GM12878 (cell line): Measurements from ENCODE around the gene PBRM1.

ENCODE experiments used
- CEBPB ChIP-seq, 2 experiments: fragments of 150-350 bp in 1 of 2; IDR thresholded peaks; 2 replicates each; pipeline ENCODE4 v1.6.1; 2012 to 2014; ENCODE audit warnings: low read depth in 2 of 2, low read length in 2 of 2, borderline replicate concordance in 1 of 2, inconsistent platforms in 1 of 2
- ETV6 ChIP-seq, 2 experiments: fragments of 450-650 bp in 1 of 2; IDR thresholded peaks in 1 of 2; conservative IDR thresholded peaks in 1 of 2; 2 replicates each; pipeline ENCODE4 v1.6.1; 2014; ENCODE audit warnings: antibody characterized with exemption in 1 of 2, borderline replicate concordance in 1 of 2, low read depth in 1 of 2, mild to moderate bottlenecking in 1 of 2, moderate library complexity in 1 of 2
- EZH2 ChIP-seq: IDR thresholded peaks from 2 replicates; pipeline ENCODE4 v1.6.1; 2012; ENCODE audit warnings: low read depth, mild to moderate bottlenecking, control low read depth, inconsistent platforms, low read length, borderline replicate concordance; ENCODE audit not compliant: control insufficient read depth
- NFYB ChIP-seq: IDR thresholded peaks from 2 replicates; pipeline ENCODE4 v1.6.1; 2011; ENCODE audit warnings: low read depth, mild to moderate bottlenecking, low read length, improper control_type of control experiment, moderate library complexity; ENCODE audit not compliant: insufficient read depth
- POLR2A ChIP-seq: IDR thresholded peaks from 2 replicates; pipeline ENCODE4 v1.6.1; 2011; ENCODE audit warnings: low read depth, mild to moderate bottlenecking, low read length
- TF ChIP-seq, protein P1 (sequence below), 3 experiments: IDR thresholded peaks in 2 of 3; conservative IDR thresholded peaks in 1 of 3; 2 replicates each; pipeline ENCODE4 v1.5.1; 2011; ENCODE audit warnings: low read depth in 3 of 3, low read length in 3 of 3, mild to moderate bottlenecking in 3 of 3, control low read depth in 2 of 3, moderate library complexity in 2 of 3, inconsistent platforms in 1 of 3, mixed read lengths in 1 of 3; ENCODE audit not compliant: control insufficient read depth in 2 of 3, insufficient read depth in 1 of 3; ENCODE audit errors: extremely low read depth in 1 of 3
- TF ChIP-seq, protein P2 (sequence below): fragments of 450-650 bp; conservative IDR thresholded peaks from 2 replicates; pipeline ENCODE4 v1.6.1; 2017; ENCODE audit warnings: mild to moderate bottlenecking, moderate library complexity
- TF ChIP-seq, protein P3 (sequence below): fragments of 450-650 bp; formaldehyde crosslinking; IDR thresholded peaks from 2 replicates; pipeline ENCODE4 v1.5.0; 2022; ENCODE audit warnings: mild to moderate bottlenecking, missing genetic modification characterization

DNA sequence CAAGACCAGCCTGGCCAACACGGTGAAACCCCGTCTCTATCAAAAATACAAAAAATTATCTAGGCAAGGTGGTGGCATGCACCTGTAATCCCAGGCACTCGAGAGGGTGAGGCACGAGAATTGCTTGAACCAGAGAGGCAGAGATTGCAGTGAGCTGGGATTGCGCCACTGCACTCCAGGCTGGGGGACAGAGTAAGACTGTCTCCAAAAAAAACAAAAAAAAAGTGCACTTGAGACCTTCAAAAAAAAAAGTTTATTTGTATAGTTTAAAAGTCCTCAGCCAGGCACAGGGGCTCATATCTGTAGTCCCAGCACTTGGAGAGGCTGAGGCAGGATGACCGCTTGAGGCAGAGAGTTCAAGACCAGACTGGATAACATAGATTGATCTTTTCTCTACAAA lies 2.1 kb downstream of the PBRM1 start:
- TF ChIP-seq ETV6 (conservative IDR thresholded peaks at IDR 0.05 in 1 of 2, IDR thresholded peaks at IDR 0.05 in 1 of 2; ENCODE audit: borderline replicate concordance in 1 of 2, low read depth in 1 of 2) = no peak
- no peak for TF ChIP-seq CEBPB (IDR thresholded peaks at IDR 0.05; ENCODE audit: borderline replicate concordance in 1 of 2, low read depth in 2 of 2, low read length in 2 of 2)
- TF ChIP-seq, protein P1, sequence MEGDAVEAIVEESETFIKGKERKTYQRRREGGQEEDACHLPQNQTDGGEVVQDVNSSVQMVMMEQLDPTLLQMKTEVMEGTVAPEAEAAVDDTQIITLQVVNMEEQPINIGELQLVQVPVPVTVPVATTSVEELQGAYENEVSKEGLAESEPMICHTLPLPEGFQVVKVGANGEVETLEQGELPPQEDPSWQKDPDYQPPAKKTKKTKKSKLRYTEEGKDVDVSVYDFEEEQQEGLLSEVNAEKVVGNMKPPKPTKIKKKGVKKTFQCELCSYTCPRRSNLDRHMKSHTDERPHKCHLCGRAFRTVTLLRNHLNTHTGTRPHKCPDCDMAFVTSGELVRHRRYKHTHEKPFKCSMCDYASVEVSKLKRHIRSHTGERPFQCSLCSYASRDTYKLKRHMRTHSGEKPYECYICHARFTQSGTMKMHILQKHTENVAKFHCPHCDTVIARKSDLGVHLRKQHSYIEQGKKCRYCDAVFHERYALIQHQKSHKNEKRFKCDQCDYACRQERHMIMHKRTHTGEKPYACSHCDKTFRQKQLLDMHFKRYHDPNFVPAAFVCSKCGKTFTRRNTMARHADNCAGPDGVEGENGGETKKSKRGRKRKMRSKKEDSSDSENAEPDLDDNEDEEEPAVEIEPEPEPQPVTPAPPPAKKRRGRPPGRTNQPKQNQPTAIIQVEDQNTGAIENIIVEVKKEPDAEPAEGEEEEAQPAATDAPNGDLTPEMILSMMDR (IDR thresholded peaks at IDR 0.05 in 2 of 3, conservative IDR thresholded peaks at IDR 0.05 in 1 of 3; ENCODE audit: control insufficient read depth in 2 of 3, extremely low read depth in 1 of 3, insufficient read depth in 1 of 3, low read depth in 3 of 3, low read length in 3 of 3) = no peak
- TF ChIP-seq, protein P2, sequence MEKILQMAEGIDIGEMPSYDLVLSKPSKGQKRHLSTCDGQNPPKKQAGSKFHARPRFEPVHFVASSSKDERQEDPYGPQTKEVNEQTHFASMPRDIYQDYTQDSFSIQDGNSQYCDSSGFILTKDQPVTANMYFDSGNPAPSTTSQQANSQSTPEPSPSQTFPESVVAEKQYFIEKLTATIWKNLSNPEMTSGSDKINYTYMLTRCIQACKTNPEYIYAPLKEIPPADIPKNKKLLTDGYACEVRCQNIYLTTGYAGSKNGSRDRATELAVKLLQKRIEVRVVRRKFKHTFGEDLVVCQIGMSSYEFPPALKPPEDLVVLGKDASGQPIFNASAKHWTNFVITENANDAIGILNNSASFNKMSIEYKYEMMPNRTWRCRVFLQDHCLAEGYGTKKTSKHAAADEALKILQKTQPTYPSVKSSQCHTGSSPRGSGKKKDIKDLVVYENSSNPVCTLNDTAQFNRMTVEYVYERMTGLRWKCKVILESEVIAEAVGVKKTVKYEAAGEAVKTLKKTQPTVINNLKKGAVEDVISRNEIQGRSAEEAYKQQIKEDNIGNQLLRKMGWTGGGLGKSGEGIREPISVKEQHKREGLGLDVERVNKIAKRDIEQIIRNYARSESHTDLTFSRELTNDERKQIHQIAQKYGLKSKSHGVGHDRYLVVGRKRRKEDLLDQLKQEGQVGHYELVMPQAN = no peak
- TF ChIP-seq EZH2 = no peak
- no peak for TF ChIP-seq POLR2A
- TF ChIP-seq NFYB = no peak
- TF ChIP-seq, protein P3, sequence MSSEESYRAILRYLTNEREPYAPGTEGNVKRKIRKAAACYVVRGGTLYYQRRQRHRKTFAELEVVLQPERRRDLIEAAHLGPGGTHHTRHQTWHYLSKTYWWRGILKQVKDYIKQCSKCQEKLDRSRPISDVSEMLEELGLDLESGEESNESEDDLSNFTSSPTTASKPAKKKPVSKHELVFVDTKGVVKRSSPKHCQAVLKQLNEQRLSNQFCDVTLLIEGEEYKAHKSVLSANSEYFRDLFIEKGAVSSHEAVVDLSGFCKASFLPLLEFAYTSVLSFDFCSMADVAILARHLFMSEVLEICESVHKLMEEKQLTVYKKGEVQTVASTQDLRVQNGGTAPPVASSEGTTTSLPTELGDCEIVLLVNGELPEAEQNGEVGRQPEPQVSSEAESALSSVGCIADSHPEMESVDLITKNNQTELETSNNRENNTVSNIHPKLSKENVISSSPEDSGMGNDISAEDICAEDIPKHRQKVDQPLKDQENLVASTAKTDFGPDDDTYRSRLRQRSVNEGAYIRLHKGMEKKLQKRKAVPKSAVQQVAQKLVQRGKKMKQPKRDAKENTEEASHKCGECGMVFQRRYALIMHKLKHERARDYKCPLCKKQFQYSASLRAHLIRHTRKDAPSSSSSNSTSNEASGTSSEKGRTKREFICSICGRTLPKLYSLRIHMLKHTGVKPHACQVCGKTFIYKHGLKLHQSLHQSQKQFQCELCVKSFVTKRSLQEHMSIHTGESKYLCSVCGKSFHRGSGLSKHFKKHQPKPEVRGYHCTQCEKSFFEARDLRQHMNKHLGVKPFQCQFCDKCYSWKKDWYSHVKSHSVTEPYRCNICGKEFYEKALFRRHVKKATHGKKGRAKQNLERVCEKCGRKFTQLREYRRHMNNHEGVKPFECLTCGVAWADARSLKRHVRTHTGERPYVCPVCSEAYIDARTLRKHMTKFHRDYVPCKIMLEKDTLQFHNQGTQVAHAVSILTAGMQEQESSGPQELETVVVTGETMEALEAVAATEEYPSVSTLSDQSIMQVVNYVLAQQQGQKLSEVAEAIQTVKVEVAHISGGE = no peak
